ENCODE measurements around the gene ELP4.
"Not testable (repeated sequence)": the region's sequence is repeated elsewhere in the genome, so short reads cannot be mapped to it uniquely, and the experiment has no call there.

ELP4 gene

DNA sequence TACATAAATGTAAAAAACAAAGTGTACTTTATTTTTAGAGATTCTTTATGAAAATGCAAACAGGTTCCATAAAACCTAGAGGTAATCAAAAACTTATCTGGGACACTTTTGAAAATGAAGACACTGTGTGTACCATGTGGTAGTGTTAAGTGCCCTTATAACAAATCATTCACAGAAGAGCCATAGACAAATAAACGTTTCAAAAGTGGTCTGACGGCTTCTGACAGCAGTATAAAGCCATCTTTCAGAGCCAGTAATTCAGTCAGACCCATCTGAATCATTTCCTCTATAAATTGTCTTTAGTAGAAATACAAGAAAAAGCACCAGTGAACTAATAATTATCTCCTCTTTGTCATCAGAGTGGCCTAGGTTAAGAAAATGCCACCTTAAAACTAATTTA lies 201.6 kb downstream of the ELP4 start:
- DNase-seq (ENCODE audit: low read depth) = no peak

DNA sequence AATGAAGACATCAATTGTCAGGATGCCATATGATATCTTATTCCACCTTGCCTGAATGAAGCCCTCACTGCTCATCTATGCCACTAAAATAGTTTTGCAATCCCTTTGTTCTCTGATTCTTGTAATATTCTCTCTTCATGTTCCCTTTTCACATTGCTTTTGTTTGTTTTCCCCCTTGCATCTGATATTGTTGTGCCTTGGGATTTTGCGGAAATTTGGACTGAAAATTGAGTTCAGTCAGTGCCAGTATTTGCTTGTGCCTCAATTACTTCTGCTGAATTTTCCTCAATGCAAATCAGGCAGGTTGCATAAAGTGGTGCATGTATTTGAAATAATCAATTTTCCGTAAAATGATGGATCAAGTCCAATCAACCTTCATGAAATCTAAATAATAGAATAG lies 203.3 kb downstream of the ELP4 start:
- no peak for DNase-seq (ENCODE audit: low read depth)

DNA sequence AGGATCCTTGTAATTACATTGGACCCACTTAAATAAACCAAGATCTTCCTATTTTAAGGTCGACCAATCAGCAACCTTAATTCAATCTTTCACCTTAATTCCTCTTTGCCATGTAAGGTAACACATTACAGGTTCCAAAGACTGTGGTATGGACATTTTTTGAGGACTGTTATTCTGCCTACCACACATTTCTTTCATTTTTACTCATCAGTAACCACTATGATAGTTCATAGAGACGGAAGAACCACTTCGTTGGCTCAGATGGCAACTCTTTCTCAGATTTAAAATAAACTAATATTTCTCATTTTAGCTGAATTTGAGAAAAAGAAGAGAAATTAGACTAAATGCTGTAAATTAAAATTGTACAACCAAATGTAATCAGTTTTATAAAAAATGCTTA lies 205.3 kb downstream of the ELP4 start:
- DNase-seq (ENCODE audit: low read depth) = no peak

DNA sequence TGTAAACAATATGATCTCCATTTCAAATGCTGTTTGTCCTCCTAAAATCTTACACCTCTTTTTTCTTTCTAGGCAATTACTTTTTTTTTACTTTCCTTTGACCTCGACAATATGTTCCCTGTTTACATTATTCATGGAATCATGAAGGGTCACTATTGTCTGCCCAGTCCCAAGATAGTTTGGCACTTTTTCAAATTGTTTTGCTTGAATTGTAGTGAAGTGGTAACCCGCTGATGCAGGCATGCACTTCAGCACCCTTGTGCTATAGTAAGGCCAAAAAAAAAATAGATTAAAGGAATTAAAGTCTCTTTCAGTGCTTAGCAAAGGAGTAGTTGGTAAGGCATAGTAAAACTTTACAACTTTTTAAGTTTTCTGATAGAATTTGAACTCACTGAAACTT lies 210.7 kb downstream of the ELP4 start:
- no peak for DNase-seq (ENCODE audit: low read depth)

DNA sequence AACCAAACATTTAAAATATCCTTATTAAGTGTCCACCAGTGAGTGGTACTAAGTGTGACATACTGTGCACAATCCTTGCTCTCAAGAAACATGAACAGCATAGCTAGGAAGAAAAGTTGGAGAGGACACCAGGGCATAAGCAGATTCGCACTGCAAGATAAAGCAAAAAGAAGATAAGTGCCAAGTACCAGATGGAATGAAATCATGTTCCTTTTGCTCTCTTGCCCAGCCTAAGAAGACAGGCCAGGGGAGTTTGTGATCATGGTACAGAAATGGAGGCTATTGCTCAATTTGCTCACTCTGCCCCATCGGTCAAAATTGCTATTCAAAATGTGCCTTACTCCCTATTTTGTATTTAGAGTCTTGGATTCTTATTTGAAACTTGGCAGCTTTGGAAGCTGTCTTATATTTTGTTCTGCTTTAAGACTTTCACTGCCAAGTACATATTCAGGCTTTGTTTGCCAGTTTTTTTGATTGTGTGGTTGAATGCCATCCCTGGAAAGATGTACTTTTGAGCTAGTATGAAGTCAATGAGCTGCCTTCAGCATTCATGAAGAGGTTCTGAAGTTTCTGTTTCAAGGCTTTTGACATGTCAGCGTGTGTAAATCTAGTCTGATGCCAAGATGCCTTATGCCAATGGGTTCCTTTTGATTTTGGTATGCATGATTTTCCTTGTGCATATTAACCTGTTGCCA lies 211.3 kb downstream of the ELP4 start:
- DNase-seq (ENCODE audit: low read depth) = no peak

DNA sequence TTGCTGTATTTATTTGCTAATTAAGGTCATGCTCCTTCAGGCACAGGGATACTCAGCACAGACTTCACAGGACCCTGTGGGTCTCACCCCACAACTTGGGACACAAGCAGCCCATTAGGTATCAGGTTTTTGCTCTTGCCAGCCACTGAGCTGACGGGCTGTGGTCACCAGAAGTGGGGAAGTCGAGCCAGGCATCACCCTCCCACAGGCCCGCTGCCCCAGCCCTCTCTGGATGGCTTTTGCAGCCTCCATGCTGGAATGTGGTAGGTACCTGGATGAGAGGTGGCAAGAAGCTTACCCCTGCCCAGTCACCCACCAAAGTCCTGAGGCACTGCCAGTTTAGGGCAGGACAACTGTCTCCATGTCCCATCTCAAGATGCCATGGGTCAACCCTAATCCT lies 213.2 kb downstream of the ELP4 start:
- DNase-seq (ENCODE audit: low read depth) = no peak

DNA sequence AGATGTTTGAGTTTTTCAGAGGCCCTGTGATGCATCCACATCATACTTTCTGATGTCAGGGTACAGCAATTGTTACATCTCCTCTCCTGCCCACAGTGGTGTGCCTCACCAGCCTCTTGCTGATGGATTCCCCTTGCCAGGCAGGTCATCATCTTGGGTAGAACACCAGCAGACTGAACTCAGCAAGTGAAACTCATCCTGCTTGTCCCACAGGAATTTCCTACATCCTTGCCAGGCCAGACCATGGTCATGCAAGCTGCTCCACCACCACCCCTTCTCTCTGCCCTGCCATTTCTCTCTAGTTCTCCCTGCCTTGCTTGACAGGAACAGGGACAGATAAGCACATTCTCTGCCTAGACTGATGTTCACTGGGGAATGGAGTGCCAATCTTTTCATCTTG lies 215.6 kb downstream of the ELP4 start:
- no peak for DNase-seq (ENCODE audit: low read depth)

DNA sequence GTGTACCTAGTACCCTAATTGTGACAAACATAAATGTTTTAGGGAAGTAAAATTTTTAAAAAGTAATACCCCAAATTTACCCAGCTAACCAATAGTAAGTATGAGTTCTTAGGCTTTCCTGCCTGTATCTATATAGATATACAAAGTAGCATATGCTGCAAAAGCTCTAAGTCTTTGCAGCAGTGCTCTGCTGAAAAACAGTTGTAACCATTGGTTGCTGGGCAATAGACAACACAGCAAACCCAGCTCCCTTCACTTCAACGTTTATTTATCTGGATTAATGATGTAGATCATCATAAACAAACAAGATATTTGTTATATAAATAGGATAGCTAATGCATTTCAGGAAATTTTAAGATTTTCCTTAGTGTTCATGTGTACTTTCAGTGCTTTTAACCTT lies 218.9 kb downstream of the ELP4 start:
- no peak for DNase-seq (ENCODE audit: low read depth)

DNA sequence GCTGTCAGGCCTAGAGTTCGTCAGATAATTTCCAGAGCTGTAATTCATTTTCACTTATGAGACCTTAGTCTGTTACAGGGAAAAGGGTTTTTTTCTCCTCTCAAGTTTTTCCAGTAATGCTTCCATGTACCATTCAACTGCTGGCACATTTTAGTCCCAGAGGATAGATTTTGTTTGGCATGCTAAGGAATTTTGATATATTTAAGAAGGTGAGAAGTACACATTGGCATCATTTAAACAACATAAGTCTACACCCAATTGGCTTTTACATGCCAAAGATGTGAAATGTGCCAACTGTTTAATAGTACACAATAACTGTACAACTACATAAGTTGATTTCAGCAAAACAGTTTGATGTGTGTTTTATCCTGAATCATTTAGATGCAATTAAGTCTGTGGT lies 230.6 kb downstream of the ELP4 start:
- no peak for DNase-seq (ENCODE audit: low read depth)

DNA sequence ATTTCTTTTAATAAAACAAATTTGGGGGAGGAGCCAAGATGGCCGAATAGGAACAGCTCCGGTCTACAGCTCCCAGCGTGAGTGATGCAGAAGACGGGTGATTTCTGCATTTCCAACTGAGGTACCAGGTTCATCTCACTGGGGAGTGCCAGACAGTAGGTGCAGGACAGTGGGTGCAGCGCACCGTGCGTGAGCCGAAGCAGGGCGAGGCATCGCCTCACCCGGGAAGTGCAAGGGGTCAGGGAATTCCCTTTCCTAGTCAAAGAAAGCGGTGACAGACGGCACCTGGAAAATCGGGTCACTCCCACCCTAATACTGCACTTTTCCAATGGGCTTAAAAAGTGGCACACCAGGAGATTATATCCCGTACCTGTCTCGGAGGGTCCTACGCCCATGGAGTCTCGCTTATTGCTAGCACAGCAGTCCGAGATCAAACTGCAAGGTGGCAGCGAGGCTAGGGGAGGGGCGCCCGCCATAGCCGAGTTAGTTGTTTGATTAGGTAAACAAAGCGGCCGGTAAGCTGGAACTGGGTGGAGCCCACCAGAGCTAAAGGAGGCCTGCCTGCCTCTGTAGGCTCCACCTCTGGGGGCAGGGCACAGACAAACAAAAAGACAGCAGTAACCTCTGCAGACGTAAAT lies 231.3 kb downstream of the ELP4 start:
- not testable (repeated sequence) for DNase-seq (ENCODE audit: low read depth)

DNA sequence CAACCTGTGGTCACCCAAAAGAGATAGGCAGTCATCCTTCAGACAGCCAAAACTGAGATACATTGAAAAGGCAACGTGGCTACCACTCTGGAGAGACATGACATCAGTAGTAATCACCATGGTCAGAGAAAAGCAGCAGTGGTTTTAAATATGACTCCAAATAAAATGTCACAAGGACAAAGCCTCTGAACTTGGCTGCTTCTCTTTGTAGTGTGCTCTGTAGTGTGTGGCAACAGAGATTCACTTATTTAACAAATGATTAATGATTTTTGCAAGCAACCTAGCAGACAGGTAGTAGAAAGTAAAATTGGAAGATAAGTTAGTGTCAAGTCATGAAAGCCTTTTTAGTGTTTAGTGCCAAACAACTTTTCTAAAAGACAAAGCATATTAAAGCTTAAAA lies 238.0 kb downstream of the ELP4 start:
- DNase-seq (ENCODE audit: low read depth) = no peak

DNA sequence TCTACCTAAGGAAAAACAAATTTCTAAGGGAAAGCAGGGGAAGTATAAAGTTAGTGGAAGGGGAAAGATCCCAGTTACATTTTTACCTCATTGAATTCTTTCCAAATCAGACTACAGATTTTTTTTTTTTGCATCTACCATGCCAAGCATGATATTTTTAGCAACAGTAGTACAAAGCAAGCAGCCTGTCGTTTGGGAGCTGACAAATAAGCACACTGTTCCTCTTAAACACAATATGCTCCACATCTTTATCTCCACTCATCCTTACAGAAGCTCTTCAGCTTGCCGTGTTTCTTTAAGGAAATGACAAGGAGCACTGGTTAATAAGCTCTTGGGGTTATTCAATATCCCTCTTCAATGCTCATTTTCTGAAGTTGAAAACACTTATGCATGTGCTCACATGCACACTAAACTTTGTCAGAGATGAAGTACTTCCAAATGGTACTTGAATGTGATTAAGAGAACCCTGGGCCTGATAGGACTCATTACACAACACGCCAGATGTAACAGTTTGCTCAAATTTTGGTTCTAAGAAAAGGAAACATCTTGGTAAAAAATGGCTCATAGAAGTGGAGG lies 247.8 kb downstream of the ELP4 start:
- DNase-seq (ENCODE audit: low read depth) = no peak

DNA sequence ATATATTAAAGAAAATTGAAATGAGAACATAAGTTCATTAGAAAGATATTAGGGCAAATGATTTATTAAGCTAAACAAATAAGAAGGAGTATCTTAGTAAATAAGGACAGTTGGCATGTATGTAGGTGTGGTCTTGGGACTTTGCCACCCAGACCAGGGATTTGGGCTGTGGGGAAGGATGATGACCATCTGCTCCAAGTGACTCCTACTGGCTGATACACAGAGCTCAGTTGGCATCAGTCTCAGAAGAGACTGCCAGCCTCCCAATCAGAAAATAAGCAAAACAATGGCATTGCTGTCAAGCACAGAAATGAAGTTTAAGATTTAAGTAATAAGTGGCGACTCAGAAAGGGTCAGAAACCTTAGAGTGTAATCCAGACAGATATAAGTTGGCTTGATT lies 252.1 kb downstream of the ELP4 start:
- no peak for DNase-seq (ENCODE audit: low read depth)

DNA sequence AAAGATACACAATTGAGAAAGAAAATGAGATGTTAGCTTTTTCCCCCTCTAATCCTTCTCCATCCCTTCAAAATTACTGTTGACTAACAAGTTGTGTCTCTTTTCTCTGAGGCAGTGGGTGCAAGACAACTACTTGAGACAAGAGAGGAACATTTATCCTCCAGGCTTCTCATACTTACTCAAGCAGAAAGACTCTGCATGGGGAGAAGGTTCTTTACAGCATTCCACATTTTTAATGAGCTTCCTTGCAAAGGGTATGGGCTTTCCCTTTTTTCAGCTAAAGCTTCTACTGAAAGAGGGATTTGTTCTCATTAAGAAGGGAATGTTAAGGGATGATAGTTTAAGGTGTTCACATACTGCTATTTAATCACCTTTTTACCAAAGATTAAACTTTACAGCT lies 253.7 kb downstream of the ELP4 start:
- DNase-seq (ENCODE audit: low read depth) = no peak

DNA sequence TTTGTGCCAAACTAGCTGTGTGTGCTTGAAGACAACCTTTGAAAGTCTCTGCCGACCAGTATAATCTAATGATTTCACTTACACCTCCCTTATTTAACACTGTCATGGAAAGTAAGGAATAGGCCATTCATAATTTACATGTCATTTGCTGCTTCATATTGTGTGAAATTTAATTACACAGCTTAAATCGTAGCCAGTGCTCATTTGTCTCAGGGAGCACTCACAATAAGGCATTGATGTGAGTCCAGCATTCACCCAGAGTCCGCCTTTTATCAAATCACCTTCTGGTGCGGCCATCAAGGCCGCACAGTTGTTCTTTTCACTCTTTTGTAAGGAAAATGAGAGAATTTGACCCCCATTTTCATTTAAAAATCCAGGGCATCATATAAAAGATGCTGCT lies 254.7 kb downstream of the ELP4 start:
- DNase-seq (ENCODE audit: low read depth) = no peak

DNA sequence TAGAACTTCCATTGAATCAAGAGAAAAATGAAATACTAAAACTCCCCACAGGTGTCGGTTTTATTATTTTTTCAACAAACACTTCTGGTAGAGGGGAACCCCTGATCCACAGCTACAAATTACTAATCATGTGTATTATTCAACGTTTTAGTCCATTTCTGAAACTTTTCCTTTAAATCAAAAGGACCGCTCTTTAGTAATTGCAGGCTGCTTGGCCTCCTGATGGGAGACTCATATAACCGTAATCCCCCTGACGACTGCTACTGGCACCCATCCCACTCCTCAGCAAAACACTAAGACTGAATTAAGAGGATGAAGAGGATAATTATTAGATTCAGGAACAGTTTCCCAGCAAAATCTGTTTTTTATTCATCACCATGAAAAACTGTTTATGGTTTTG lies 255.2 kb downstream of the ELP4 start:
- DNase-seq (ENCODE audit: low read depth) = no peak

DNA sequence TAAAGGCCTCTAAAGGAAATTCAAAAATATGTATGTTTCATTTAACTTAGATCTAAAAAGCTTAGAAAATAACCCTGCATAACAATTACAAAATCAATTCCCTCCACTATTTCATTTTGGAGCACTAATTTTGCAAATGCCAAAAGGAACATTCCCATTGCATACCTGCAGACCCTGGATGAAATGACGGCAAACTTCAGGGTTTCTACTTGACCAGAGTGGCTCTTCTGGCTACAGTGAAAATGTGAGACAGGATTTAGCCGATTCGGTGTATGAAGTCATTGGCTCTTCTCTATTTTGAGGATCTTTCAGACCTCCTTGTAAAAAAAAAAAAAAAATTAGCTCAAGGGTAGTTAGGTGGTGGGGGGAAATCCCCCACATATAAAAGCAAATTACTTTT lies 257.5 kb downstream of the ELP4 start:
- DNase-seq (ENCODE audit: low read depth) = no peak

DNA sequence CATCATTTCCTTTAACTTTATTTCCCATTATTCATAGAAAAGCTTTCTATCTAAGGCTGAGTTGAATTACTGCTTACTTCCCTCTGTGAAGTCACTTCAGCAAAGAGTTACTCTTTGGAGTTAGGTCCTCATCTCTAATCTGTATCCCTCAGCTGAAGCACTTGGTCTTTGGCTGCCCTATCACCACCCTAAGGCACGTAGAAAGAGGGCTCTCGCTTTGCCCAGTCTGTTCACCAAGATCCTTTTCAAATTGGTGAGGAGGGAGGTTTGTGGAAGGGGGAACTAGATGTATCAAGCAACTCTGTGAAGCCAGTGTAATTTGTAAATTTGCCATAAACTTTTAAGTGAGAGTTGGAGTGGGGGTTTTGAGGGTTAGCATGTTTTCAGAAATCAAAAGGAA lies 258.1 kb downstream of the ELP4 start:
- DNase-seq (ENCODE audit: low read depth) = no peak

DNA sequence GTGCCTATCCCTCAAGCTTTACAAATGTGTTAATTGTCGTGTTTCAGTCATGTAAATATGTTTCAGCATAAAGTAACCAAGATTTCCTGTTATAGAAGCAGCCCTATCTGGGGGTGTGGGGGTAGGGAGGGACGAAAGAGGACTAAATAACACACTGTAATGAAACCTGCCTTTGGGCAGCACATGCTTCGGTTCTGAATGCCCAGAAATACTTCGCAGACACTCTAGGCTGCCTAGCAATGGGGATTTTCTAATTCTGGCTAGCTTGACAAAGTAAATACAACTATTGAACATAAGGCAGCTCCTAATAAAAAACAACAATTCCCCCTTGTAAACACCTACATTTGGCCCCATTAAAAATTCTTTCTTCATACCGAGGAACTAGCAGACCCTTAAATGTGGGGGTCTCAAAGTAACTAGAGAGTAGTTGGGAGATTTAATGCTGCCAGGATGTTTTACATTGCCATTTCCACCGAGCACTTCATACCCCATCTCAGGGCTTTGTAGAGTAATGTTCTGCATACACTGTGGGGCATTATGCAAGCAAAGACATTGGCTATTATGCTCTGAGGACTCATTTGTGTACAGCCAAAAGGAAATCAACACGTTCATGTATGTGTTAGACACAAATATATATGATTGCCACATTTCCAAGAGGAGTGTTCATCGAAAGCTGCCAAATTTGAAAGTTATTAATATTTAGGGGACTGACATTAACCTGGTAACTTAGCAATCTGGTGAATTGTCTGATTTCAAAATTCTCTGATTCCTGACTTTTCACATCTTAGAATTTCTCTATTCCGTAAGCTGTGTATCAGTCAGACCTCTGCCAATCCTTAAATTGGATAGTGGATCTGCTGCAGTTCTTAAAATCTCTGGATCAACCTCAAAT lies 259.4 kb downstream of the ELP4 start:
- no peak for DNase-seq (ENCODE audit: low read depth)

DNA sequence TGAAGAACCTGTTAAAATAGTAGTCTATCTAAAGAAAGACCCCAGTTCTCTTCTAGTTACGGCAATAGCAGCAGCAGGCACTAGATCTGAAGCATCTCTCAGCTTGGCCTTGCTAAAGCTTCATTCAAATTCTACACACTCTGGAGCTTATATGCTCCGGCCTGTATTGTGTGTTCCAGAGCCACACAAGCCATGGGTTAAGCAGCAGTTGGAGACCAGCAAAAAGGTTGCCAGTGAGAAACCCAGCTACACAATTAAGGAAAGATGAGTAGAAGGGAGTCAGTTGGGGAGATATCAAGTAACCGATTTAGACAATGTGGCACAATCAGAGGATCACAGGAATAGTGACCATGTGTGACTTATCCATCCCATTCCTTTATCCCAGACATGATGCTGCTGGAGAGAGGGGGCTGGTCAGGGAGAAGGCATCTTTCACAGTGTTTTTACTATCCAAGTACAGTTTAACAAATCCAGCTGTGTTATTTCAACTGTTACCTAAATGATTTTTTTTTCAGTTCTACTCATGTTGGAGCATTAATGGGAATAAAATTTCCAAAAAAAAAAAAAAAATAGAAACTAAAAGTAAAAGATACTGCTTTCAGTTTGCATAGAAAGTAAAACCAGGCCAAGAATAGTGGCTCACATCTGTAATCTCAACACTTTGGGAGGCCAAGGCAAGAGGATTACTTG lies 260.6 kb downstream of the ELP4 start:
- DNase-seq (ENCODE audit: low read depth) = no peak

DNA sequence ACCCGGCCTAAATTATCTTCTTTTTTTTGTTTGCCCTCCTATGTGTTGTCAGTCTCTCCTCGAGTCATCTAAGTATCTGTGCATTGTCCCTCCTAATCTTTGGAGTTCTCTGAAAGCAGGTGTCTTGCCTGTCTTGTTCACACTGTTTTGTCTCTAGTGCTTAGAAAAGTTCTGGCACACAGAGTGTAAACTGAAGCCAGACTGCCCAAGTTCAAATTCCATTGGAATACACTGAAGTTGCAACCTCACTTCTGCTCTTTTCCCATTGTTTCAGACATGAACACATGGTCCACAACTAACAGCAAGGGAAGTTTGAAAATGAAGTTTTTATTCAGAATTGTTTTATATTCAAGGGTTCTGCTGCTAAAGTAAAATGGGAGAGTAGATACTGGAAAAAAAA lies 262.8 kb downstream of the ELP4 start:
- DNase-seq (ENCODE audit: low read depth) = no peak

DNA sequence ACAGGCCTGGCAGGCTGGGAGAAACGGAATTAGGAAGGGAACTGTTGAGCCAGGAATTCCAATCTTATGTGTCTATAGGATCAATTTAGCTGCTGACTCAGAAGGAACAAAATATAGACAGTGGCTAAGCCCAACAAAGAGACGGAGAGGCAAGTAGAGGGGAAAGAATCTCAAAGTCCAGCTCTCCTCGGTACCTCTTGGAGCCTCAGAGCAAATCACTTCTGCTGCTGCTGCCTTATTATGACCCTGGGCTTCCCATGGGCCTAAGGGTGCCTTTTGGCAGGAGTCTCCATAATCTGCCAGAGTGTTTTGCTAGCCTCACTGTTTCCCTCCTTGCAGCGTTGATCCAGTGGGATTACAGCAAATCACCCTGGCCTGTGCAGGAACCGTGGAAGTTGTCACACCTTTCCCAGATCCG lies 269.8 kb downstream of the ELP4 start:
- DNase-seq (ENCODE audit: low read depth) = no peak
